Gastrocnemius medialis (tissue), 4 donors: Measurements from ENCODE around the gene NRG3. TPM values are rescaled to one million over a fixed set of nuclear protein-coding genes. Genes with fewer than 3 reads are reported as not detected.

Experiments used
- ATAC-seq, 2 donors: fragments of 150-250 bp; one replicate each; pipeline ENCODE4 v1.9.1; 2016
- DNase-seq, 2 donors: peaks; one replicate each; pipeline ENCODE4 v3.0.0-alpha.2; 2019
- H3K27ac ChIP-seq, 4 donors: fragments of 200-600 bp; sonication (generic); 1 replicate in 1 of 4; 2 replicates in 3 of 4; pipeline ENCODE4 v1.5.1; 2016 to 2018; ENCODE audit warnings: mild to moderate bottlenecking in 2 of 4, moderate library complexity in 1 of 4
- H3K27me3 ChIP-seq, 3 donors: fragments of 200-600 bp; sonication (generic) in 2 of 3; 1 replicate in 1 of 3; 2 replicates in 2 of 3; pipeline versions ENCODE4 v1.5.1 to v1.6.0; 2016 to 2019; ENCODE audit warnings: mild to moderate bottlenecking in 1 of 3, moderate library complexity in 1 of 3
- H3K36me3 ChIP-seq, 2 donors: fragments of 200-600 bp; sonication (generic) in 1 of 2; one replicate each; pipeline ENCODE4 v1.5.1; 2017 to 2018
- H3K4me1 ChIP-seq, 2 donors: fragments of 200-600 bp; sonication (generic) in 1 of 2; one replicate each; pipeline ENCODE4 v1.5.1; 2016 to 2017; ENCODE audit warnings: mild to moderate bottlenecking in 2 of 2
- H3K4me3 ChIP-seq, 4 donors: fragments of 200-600 bp; sonication (generic) in 3 of 4; 1 replicate in 1 of 4; 2 replicates in 3 of 4; pipeline ENCODE4 v1.5.1; 2016 to 2019; ENCODE audit warnings: mild to moderate bottlenecking in 2 of 4
- H3K9me3 ChIP-seq, 3 donors: fragments of 200-600 bp; sonication (generic) in 2 of 3; 1 replicate in 1 of 3; 2 replicates in 2 of 3; pipeline ENCODE4 v1.5.1; 2016 to 2019
- POLR2A ChIP-seq, 2 donors: fragments of 450-650 bp; IDR thresholded peaks; one replicate each; pipeline ENCODE4 v1.6.1; 2017; ENCODE audit warnings: antibody characterized with exemption in 2 of 2, mild to moderate bottlenecking in 2 of 2, moderate library complexity in 2 of 2
- in situ Hi-C, 4 donors: fragments of 200-750 bp; cut with MboI; loops; one replicate each; pipeline versions ENCODE4 v1.15.0 to v1.8.0; 2017; ENCODE audit warnings: low sequenced_read_pairs in 4 of 4
- intact Hi-C: fragments of 100-400 bp; cut with DNase I; formaldehyde crosslinking; loops from one replicate; pipeline ENCODE4 v1.15.1; 2023; ENCODE audit warnings: low total_unique reads
- total RNA-seq, 4 donors: library from RNA; depleted of rRNA; stranded (reverse); fragments of >200 nt; gene quantifications; one replicate each; pipeline versions ENCODE4 v1.1.0 to v1.2.3, GENCODE V29; 2016
- TF ChIP-seq, protein P1 (sequence below), 5 experiments: fragments of 450-650 bp in 3 of 5; fragments of 200-600 bp in 2 of 5; sonication (generic) in 2 of 5; IDR thresholded peaks in 4 of 5; conservative IDR thresholded peaks in 1 of 5; 1 replicate in 4 of 5; 2 replicates in 1 of 5; pipeline ENCODE4 v1.5.1; 2016 to 2019; ENCODE audit warnings: antibody characterized with exemption in 5 of 5, mild to moderate bottlenecking in 3 of 5, moderate library complexity in 3 of 5

Gene NRG3
- total RNA-seq, 4 donors from 2014 or later: not detected

DNA sequence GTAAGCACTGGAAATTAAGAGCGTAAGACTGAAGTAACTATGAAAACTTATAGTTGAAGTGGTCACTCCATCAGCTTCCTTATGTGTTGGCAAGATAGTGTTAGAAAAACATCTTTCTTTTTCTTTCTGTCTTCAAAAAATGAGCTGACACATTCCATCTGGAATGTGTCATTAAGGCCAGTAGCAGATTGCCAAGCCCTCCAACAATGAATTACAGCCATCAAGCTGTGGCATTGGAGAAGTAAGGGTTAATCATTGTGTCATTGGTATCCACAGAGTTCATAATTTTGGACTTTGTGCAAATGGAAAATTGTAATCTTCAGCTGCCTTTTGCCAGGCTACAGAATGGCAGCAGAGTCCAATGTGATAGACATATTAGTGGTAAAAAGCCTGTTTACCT is 926.3 kb downstream of the NRG3 start:
- TF ChIP-seq, protein P1, sequence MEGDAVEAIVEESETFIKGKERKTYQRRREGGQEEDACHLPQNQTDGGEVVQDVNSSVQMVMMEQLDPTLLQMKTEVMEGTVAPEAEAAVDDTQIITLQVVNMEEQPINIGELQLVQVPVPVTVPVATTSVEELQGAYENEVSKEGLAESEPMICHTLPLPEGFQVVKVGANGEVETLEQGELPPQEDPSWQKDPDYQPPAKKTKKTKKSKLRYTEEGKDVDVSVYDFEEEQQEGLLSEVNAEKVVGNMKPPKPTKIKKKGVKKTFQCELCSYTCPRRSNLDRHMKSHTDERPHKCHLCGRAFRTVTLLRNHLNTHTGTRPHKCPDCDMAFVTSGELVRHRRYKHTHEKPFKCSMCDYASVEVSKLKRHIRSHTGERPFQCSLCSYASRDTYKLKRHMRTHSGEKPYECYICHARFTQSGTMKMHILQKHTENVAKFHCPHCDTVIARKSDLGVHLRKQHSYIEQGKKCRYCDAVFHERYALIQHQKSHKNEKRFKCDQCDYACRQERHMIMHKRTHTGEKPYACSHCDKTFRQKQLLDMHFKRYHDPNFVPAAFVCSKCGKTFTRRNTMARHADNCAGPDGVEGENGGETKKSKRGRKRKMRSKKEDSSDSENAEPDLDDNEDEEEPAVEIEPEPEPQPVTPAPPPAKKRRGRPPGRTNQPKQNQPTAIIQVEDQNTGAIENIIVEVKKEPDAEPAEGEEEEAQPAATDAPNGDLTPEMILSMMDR (IDR thresholded peaks at IDR 0.05 in 4 of 5, conservative IDR thresholded peaks at IDR 0.05 in 1 of 5): no peak
- no peak for TF ChIP-seq POLR2A (IDR thresholded peaks at IDR 0.05)
- no peaks in the 10 kb centered on the region for H3K9me3 ChIP-seq
- no peak for ATAC-seq
- H3K27me3 ChIP-seq: no peaks in the 10 kb centered on the region
- no peak for DNase-seq
- H3K4me1 ChIP-seq: no peaks in the 10 kb centered on the region
- H3K36me3 ChIP-seq: no peaks in the 10 kb centered on the region
- in situ Hi-C loops: no loop called here
- intact Hi-C loops: no loop called here
- H3K4me3 ChIP-seq: no peak overlapping the region
- H3K27ac ChIP-seq: no peak overlapping the region

DNA sequence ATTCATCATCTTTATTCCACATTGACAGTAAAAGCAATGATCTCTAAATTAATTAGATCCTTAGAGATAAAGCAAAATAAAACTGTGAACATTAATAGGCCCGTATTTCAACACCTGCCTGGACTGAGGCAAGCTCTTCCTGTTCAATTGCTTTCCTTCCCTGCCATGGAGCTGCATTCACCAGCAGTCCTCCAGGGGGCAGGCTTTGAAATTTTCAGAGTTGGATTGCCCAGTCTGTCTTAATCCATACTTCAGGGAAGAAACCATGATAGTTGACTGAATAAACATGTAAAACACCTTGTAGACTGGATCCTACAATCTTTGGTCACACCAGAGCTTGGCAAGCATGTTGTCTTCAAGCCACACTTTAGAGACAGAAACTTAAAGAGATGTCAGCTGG is 936.6 kb downstream of the NRG3 start:
- Histone ChIP-seq H3K36me3 (no peaks in the 10 kb centered on the region), H3K27ac (no peak overlapping the region), H3K27me3 (no peaks in the 10 kb centered on the region), H3K4me3 (no peak overlapping the region), H3K4me1 (no peaks in the 10 kb centered on the region), H3K9me3 (no peaks in the 10 kb centered on the region)
- ATAC-seq (no peak), DNase-seq (no peak)
- TF ChIP-seq POLR2A (IDR thresholded peaks at IDR 0.05): no peak
- in situ Hi-C loops: no loop called here
- intact Hi-C loops: no loop called here

DNA sequence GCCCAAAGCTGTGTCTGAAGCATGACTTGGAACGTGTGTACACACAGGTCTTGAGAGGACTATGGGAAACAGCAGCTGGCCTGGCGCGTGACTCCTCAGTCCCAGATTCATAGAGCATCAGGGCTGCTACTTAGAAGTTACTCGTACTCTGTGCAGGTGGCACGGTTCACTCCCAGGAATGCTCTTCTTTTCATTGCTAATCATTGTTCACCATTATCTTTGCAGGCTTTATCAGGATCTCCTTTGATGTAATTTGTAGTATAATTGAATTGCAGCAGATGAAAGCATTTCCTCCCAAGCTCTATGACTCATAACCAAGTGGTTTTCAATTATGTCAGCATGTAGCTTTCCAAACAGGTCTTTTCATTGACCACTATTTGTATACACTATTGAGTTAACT is 938.9 kb downstream of the NRG3 start:
- Histone ChIP-seq H3K27ac (no peak overlapping the region), H3K9me3 (no peaks in the 10 kb centered on the region), H3K27me3 (no peaks in the 10 kb centered on the region), H3K36me3 (no peaks in the 10 kb centered on the region), H3K4me1 (no peaks in the 10 kb centered on the region), H3K4me3 (no peak overlapping the region)
- in situ Hi-C loops (no loop called here), intact Hi-C loops (no loop called here)
- DNase-seq (no peak), ATAC-seq (no peak)
- no peak for TF ChIP-seq POLR2A (IDR thresholded peaks at IDR 0.05)
- TF ChIP-seq, protein P1 (IDR thresholded peaks at IDR 0.05 in 4 of 5, conservative IDR thresholded peaks at IDR 0.05 in 1 of 5): no peak

DNA sequence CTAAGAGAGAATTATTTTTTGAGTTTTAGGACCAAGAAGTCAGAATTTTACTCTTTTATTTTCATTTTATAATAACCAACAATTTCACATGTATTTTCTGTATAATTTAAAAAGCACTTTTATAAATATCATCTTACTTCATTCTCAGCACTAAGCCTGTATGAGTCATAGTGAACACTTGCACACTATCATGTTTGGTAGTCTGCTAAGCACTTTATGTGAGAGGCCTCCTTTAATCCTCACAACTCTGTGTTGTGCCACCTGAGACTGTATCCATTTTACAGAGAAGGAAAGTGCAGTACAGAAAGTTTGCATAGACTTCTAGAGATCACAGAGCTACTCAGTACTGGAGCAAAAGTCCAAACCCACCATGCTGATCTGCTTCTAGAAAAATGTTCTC is 939.6 kb downstream of the NRG3 start:
- no peaks in the 10 kb centered on the region for H3K4me1 ChIP-seq
- TF ChIP-seq, protein P1 (IDR thresholded peaks at IDR 0.05 in 4 of 5, conservative IDR thresholded peaks at IDR 0.05 in 1 of 5): no peak
- no peak for TF ChIP-seq POLR2A (IDR thresholded peaks at IDR 0.05)
- intact Hi-C loops: no loop called here
- no peak overlapping the region for H3K4me3 ChIP-seq
- no peak for ATAC-seq
- H3K27me3 ChIP-seq: no peaks in the 10 kb centered on the region
- in situ Hi-C loops: no loop called here
- H3K36me3 ChIP-seq: no peaks in the 10 kb centered on the region
- no peak overlapping the region for H3K27ac ChIP-seq
- H3K9me3 ChIP-seq: no peaks in the 10 kb centered on the region
- no peak for DNase-seq

DNA sequence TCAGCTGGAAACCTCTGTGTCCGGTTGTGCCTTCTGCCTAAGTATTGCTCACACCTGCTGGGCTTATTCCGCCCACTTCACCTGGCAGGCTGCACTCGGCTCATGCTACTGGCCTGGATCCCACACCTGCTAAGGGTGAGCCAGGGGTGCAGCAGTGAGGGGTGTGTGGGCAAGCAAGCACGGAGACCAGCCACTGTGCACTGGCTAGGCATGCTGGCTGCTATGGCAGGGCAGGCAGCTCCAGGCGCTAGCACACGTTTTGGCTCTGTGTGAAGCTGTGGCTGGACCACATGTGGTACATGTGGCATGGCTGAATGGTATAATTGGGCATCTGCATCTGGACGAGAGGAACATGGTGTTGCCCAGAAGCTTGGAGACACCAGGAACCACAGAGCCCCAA is 940.7 kb downstream of the NRG3 start:
- Histone ChIP-seq H3K36me3 (no peaks in the 10 kb centered on the region), H3K9me3 (no peaks in the 10 kb centered on the region), H3K4me1 (no peaks in the 10 kb centered on the region), H3K27me3 (no peaks in the 10 kb centered on the region), H3K4me3 (no peak overlapping the region), H3K27ac (no peak overlapping the region)
- ATAC-seq (no peak), DNase-seq (no peak)
- intact Hi-C loops (no loop called here), in situ Hi-C loops (no loop called here)
- no peak for TF ChIP-seq POLR2A (IDR thresholded peaks at IDR 0.05)
- TF ChIP-seq, protein P1 (IDR thresholded peaks at IDR 0.05 in 4 of 5, conservative IDR thresholded peaks at IDR 0.05 in 1 of 5): no peak
